ENCODE results near the gene SERHL2.
"Not testable (repeated sequence)": the region's sequence is repeated elsewhere in the genome, so short reads cannot be mapped to it uniquely, and the experiment has no call there.

The SERHL2 gene

GRCh38 chr22:42608823-42609361, 55.1 kb downstream of the SERHL2 start:
- no peak for DNase-seq

GRCh38 chr22:42610186-42610585, 56.4 kb downstream of the SERHL2 start:
- DNase-seq, result no peak

GRCh38 chr22:42611051-42611450, 57.3 kb downstream of the SERHL2 start:
- no peak for DNase-seq

- no peak for DNase-seq
Measured at GRCh38 chr22:42612336-42612735, 58.6 kb downstream of the SERHL2 start.

GRCh38 chr22:42613872-42614301, 60.1 kb downstream of the SERHL2 start:
- DNase-seq, result no peak

- DNase-seq, result peak; percentile 78
Measured at GRCh38 chr22:42614312-42615091, 60.7 kb downstream of the SERHL2 start, which contains the start of gene POLDIP3. Gene POLDIP3, minus strand, starts transcription at chr22:42614883. Its CDS starts 26 bp downstream, at chr22:42614857.

- DNase-seq, result peak; percentile 91
Measured at GRCh38 chr22:42615092-42615859, 61.5 kb downstream of the SERHL2 start.

GRCh38 chr22:42615860-42616175, 62.1 kb downstream of the SERHL2 start:
- DNase-seq, result not testable (repeated sequence)

- DNase-seq, result no peak
Measured at GRCh38 chr22:42617155-42617983, 63.6 kb downstream of the SERHL2 start.

GRCh38 chr22:42619261-42620063, 65.7 kb downstream of the SERHL2 start:
- no peak for DNase-seq

- no peak for DNase-seq
Measured at GRCh38 chr22:42620084-42620483, 66.3 kb downstream of the SERHL2 start.

- DNase-seq, result peak; percentile 18
Measured at GRCh38 chr22:42621505-42622002, 67.8 kb downstream of the SERHL2 start.

- DNase-seq, result no peak
Measured at GRCh38 chr22:42622061-42622710, 68.4 kb downstream of the SERHL2 start.

- no peak for DNase-seq
Measured at GRCh38 chr22:42623301-42623751, 69.6 kb downstream of the SERHL2 start.

All from NCI-H226 (cell line).